Activated CD8-positive, alpha-beta memory T cell treated with anti-CD3 and anti-CD28 coated beads for 24 hours (primary cell): ENCODE data around the gene RNF167.

ENCODE experiments used
- DNase-seq: peaks from one replicate; pipeline ENCODE4 v3.0.0-alpha.2; 2020

The RNF167 gene

GRCh38 chr17:4940555-4941318 is 669 bp downstream of the RNF167 start:
- DNase-seq: no peak

- no peak for DNase-seq
Observed at GRCh38 chr17:4941319-4941610, 1.2 kb downstream of the RNF167 start.

DNA sequence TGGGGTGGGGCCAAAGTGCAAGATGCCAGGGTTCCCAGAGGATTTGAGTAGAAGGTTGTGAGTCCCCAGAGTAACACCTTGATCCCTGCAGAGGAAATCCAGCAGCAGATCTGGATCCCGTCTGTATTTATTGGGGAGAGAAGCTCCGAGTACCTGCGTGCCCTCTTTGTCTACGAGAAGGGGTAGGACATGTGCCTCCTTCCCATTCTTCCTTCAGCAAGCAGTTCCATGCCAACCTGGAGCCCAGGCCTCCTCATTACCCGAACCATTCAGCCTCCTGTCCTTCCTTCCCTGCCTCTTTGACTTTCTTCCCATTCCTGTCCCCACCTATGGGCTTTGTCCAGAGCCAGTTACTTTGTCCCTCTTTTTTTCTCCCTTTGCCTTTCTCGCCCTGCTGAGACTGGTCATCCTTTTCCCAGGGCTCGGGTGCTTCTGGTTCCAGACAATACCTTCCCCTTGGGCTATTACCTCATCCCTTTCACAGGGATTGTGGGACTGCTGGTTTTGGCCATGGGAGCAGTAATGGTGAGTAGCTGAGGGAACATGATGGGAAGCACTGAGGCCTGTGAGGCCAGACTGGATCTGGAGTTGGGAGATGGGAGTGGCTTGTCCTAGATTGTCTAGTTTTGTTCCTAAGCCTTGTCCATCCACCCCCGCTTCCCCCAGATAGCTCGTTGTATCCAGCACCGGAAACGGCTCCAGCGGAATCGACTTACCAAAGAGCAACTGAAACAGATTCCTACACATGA is 2.9 kb downstream of the RNF167 start:
- no peak for DNase-seq

DNA sequence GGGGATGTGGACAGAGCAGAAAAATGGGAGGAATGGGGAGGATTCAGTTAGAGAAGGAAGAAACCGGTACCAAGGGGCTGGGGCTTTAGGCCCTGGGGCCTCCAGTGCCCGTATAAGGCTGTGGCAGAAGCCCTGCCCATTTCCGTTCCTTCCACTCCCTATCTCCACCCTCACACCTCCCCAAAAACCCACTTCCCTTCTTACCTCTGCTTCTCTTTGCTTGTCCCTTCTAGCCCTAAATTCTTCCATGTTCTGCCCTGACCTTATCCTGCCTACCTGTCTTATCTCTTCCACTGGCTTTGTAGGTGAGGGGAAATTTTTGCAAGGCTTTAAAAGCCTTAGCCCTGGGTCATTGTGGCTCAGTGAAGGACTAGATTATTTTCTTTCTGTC is 4.1 kb downstream of the RNF167 start:
- DNase-seq: peak; percentile 73

DNA sequence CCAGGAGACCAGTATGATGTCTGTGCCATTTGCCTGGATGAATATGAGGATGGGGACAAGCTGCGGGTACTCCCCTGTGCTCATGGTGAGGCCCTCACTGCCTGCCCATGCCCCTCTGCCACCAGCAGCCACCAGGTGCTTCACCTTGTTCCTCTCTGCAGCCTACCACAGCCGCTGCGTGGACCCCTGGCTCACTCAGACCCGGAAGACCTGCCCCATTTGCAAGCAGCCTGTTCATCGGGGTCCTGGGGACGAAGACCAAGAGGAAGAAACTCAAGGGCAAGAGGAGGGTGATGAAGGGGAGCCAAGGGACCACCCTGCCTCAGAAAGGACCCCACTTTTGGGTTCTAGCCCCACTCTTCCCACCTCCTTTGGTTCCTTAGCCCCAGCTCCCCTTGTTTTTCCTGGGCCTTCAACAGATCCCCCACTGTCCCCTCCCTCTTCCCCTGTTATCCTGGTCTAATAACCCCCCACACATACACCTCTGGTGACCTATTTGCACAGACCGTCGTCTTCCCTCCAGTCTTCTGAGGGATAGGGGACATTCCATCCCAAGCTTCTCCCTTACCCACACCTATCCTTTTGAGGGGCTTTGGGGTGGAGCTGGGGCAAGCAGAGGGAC is 4.6 kb downstream of the RNF167 start:
- peak; percentile 77 for DNase-seq

GRCh38 chr17:4945176-4945943 is 5.3 kb downstream of the RNF167 start:
- DNase-seq: peak; percentile 92

DNA sequence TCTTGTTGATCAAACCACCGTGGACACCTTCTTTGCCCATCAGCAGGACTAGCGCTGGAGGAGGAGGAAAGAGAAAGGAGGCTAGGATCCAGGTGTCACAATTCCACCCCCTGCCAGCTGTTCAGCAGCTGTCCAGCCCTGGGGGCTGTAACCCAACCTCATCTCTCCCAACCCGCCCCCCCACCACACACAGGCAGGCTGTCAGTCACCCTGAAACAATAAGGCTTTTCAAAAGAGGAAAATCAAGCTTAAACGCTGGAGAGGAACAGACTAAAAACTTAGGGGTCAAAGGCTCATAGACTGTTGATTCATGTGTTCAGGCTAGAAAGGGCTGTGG is 5.8 kb downstream of the RNF167 start:
- DNase-seq: no peak

GRCh38 chr17:4946312-4946976 is 6.4 kb downstream of the RNF167 start:
- no peak for DNase-seq

- no peak for DNase-seq
Observed at GRCh38 chr17:4947010-4947410, 6.9 kb downstream of the RNF167 start.

DNA sequence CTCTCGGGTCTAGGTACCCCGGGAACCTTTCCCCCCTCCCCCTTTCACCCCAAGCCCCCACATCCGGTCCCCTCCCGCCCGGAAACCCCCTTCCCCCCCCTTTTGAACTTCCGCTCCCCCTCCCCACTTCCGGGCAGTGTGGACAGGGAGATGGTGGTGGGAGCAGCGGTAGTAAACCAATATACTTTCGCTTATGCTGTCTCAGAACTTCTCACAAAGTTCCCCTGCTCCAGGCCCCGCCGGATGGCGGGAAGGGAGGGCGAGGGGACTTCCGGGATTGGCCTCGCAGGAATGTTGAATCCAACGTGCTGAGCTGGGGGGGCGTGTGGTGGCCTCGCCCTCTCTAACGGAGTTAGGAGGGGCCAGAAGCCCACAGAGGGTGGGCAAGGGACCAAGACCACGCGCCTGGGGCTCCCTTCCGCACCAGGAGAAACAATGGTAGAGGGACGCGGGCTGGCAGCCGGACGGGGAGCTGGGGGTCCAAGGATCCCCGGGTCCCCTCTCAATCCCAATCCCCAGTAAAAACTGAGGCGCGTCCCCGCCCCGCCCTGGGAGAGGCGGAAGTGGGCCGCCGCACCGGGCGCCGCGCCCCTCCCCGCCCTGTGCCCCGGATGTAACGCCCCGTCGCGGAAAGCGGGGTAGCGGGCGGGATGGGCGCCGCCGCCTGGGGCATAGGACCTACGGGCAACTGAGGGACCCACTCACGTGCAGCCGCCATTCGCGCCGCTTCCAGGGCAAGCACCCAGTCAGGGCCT is 7.5 kb downstream of the RNF167 start:
- DNase-seq: peak; percentile 89

DNA sequence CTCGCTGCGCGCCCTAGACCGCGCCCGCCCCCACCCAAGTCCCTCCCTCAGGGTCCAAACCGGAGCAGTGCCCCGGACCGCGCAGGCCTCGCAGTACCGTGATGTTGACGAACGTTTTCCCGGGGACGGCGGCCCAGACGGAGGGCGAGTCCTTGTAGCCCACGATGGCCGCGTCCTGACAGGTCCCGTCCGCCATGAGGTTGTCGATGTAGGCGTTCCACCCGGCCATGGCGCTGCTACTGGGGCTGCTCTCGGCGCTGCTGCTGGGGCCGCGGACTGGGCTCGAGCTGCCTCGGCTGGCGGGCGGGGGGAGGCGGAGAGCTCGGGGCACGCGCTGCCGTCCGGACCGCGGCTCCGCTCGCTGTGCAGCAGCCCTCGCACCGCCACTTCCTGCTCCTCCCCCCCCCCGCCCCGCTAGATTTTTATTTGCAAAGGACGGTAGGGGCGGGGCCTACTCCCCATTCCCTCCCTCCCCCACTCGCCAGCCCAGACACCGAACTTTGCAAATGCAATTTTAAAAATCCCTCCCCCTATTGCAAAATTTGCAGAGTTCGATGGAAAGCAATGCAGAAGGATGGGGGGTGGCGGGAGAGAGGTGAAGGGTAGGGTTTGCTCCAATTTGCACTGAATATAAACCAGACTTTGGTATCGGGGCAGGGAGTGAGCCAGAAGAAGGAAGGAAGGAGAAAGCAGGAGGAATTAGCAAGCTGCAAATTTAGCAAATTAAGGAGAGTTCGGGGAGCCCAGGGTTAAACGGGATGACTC is 8.3 kb downstream of the RNF167 start, which contains the start of gene PFN1:
TSS of gene PFN1 (minus strand) at position 365 of the 765 bp plus-strand sequence. CDS start at position 229, 136 bp downstream.
- DNase-seq: no peak

DNA sequence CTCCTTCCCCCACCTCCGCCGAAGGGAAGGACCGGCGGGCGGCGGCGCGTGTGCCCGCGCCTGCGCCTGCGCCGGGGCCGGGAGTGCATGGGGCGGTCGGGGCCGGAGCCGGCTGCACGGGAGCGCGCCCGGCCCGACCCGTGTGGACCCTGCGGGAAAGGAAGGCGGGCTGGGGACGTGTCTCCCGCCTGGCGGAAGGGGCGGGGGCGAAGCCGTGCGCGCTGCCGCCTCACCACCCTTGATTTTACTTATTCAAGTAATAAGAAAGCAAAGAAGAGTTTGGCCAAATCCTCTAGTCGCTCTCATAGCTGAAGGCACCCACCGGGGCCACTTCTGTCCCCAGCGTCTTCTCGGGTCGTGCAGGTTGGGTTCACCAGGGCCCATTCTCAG is 8.9 kb downstream of the RNF167 start:
- DNase-seq: no peak

DNA sequence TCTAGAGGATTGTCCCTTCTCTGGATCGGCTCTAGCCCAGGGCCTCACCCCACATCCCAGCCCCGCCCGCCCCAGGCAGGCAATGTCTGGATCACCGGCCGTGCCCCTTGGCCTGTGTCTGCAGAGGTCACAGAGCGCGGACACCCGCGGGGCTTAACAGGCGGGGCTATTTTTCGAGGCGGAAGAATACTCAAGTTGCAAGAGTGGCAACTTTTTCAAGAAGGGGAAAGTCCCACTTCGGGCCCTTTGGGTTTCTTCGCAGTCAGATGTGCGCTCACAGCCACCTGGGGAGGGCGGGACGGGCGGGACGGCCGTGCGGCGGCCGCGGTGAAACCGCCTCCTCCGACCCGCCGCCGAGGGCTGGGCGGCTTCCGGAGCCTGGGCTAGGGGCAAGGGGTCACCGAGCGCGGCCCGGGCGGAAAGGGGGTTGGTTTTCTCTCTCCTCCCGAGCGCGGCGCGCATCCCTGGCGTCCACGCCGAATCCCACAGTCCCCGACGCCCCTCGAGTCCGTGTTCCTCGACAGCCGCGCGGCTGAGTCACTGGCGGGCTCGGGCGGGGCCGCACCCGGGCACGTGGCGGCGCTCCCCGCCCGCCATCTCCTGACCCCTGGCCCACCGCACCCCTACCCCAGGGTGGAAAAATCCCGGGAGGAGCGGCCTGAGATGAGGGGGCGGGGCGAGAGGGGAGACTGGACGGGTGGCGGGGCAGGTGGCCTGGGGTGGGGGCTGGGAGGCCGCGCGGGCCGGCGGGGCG is 9.4 kb downstream of the RNF167 start:
- peak; percentile 94 for DNase-seq

DNA sequence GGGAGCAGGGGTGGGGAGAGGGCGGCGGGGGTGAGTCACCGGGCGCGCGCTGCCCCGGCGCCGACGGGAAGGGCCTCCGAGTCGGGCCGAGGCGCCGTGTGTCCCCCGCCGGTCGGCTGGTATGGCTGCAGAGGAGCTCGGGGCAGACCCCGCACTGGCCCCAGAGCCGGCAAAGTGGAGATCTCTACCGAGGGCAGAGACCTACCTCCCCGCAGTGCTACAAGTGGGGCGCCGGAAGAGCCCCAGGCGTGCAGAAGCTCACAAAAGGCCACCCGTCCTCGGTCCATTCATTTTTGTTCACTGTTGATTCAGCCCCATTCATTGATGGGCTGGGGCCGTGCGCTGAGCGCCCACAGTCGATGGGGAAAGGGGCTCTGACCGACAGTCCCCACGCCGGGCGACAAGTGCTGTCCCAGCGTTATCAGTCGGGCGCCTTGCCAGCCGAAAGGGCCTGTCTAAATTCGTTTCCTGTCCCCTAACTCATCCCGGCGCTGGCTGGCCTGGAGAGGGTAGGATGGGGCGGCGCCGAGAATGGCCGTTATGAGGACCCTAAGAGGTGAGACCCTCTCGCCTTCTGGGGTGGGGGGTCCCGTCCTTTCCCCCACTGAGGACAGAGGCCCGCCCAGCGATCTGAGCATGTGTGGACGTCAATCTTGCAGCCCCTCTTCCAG is 10.1 kb downstream of the RNF167 start:
- no peak for DNase-seq

GRCh38 chr17:4950746-4951204 is 10.7 kb downstream of the RNF167 start, which contains the start of gene ENO3:
ENO3 (plus strand) TSS chr17:4951119; CDS start chr17:4951830, 711 bp downstream.
- DNase-seq: no peak

DNA sequence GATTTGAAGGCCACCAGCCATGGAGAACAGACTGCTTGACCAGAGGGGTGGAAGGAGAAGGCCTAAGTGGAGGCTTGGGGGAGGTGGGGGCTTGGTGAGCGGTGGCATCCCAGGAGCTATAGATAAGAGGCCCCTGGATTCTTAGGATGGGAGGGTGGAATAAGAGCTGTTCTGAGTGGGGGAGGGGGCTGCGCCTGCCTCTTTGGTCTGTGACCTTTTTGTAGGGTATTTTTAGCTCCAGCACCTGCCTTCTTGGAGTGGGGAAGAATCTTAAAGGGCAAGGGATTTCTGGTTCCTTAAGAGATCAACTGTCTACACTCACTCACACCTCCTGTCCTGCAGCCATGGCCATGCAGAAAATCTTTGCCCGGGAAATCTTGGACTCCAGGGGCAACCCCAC is 11.4 kb downstream of the RNF167 start:
- DNase-seq: no peak

- no peak for DNase-seq
Observed at GRCh38 chr17:4953451-4953961, 13.4 kb downstream of the RNF167 start.

DNA sequence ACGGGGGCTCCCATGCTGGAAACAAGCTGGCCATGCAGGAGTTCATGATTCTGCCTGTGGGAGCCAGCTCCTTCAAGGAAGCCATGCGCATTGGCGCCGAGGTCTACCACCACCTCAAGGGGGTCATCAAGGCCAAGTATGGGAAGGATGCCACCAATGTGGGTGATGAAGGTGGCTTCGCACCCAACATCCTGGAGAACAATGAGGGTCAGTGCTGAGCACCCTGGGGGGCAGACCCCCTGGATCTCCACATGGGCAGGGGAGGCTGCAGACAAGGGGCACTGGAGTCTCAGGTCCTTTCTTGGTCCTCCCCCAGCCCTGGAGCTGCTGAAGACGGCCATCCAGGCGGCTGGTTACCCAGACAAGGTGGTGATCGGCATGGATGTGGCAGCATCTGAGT is 15.0 kb downstream of the RNF167 start:
- no peak for DNase-seq

DNA sequence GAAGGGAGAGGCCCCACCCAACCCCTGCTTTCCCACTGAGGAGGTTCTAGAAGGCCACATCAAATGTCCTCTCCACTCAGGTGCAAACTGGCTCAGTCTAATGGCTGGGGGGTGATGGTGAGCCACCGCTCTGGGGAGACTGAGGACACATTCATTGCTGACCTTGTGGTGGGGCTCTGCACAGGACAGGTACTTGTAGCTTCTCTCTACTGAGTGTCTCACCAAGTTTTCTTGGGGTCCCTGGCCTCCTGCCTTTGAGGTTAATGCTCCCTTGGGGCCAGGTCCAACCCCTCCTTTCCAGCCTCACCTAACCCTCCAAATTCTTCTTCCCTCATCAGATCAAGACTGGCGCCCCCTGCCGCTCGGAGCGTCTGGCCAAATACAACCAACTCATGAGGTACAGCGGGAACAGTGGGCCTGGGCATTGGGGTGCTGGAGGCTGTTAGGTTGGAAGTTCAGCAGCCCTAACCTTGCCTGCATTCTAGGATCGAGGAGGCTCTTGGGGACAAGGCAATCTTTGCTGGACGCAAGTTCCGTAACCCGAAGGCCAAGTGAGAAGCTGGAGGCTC is 16.5 kb downstream of the RNF167 start:
- peak; percentile 69 for DNase-seq
